Measurements from ENCODE around the gene CLDN20.
"Not testable (repeated sequence)": the region's sequence is repeated elsewhere in the genome, so short reads cannot be mapped to it uniquely, and the experiment has no call there.

GRCh38 chr6:155268088-155268867 is 4.5 kb downstream of the CLDN20 start:
- TF ChIP-seq, protein P1, sequence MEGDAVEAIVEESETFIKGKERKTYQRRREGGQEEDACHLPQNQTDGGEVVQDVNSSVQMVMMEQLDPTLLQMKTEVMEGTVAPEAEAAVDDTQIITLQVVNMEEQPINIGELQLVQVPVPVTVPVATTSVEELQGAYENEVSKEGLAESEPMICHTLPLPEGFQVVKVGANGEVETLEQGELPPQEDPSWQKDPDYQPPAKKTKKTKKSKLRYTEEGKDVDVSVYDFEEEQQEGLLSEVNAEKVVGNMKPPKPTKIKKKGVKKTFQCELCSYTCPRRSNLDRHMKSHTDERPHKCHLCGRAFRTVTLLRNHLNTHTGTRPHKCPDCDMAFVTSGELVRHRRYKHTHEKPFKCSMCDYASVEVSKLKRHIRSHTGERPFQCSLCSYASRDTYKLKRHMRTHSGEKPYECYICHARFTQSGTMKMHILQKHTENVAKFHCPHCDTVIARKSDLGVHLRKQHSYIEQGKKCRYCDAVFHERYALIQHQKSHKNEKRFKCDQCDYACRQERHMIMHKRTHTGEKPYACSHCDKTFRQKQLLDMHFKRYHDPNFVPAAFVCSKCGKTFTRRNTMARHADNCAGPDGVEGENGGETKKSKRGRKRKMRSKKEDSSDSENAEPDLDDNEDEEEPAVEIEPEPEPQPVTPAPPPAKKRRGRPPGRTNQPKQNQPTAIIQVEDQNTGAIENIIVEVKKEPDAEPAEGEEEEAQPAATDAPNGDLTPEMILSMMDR (IDR thresholded peaks at IDR 0.05; ENCODE audit: extremely low read depth in 1 of 2, insufficient read depth in 1 of 2, low read depth in 1 of 2, low read length in 2 of 2), result peak; percentile 53 to 72
- TF ChIP-seq MYC (IDR thresholded peaks at IDR 0.05; ENCODE audit: low read depth, low read length), result not testable (repeated sequence)

All from endothelial cell of umbilical vein (primary cell).